HG02759 (cell line): Measurements from ENCODE around the gene PPP1R14B.

Experiments used
- ATAC-seq: cut with Tn5 transposase; IDR thresholded peaks from one replicate; pipeline ENCODE4 v1.9.1; 2021; ENCODE audit warnings: mild to moderate bottlenecking, moderate library complexity; ENCODE audit not compliant: unreplicated experiment

Gene PPP1R14B

GRCh38 chr11:64283092-64283491 lies 36.3 kb upstream of the PPP1R14B start:
- no peak for ATAC-seq

- ATAC-seq, result no peak
Measured at GRCh38 chr11:64281957-64282770, 35.4 kb upstream of the PPP1R14B start.

DNA sequence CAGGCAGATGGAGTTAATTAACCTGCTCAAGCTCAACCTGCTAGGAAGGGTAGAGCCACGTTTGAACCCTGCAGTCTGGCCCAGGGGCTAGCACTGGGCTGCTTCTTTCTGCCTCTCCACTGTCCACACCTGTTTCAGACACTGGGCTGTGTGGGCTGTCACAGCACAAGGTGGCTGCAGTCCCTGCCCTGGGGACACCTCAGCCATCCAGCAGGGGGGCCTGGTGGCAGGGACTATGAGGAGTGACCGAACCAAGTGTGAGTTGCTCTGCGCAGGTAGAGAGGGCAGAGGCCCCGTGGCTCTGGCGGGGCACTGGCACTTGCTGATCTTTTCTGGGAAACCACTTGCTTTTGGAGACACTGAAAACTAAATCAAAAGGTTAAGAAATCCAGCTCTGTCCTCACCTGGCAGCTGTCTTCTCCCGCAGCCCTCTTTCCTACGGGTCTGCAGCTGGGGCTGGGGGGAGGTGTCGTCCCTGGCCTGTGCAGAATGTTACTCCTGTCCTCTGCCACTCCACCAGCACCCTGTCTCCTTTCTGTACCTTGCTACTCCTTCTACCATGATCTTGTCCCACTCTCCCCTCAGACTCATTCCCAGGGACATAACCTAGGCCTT lies 31.9 kb upstream of the PPP1R14B start:
- no peak for ATAC-seq

DNA sequence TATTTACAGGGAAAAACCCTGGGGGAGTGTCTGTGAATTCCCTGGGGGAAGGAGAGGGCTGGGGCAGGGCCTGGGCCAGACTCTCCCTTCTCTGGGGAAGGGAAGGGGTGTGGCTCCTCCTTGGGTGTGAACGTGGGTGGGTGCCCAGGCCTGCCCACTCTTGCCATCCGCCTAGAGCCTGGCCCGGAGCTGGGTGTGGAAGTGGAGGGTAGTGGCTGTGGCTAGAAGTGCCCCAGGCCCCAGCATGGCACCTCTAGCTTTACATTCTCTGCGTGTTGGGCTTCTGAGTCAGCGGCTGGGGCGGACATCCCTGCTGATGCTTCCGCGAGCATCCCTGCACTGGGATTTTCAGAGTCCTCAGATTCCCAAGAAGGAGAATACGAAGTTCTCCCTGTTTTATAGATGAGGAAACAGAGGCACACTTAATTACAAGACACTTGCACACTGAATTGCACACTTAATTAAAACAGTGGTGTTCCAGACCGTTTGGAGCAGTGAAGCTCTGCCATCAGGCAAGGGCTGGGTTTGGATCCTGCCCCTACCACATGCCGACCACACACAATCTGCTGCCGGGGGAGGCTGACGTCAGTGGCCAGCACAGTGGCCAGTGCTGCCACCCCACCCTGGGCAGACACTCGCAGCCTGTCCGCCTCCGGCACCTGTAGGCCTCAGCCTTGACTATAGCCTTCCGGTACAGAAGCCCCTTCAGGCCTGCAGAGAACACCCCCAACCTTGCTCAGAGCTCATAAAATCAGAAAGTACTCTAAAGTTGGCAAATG lies 30.1 kb upstream of the PPP1R14B start:
- ATAC-seq, result no peak

DNA sequence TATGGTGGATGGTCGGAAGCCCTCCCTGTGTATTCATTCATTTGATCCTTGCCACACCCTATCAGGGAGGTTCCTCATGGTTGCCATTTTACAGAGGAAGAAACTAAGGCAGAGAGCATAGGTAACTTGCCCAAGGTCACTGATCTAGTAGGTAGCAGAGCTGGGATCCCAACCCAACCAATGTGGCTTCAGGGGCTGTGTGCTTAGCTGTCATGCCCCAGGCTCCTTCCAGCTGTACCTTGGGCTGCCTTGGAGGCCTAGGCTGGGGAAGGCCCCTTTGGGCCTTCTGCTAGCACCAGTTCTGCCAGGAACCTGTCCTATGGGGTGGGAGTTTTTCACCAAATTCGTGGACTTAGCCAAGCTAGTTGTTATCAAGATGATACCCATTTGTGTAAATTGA lies 29.1 kb upstream of the PPP1R14B start:
- no peak for ATAC-seq

DNA sequence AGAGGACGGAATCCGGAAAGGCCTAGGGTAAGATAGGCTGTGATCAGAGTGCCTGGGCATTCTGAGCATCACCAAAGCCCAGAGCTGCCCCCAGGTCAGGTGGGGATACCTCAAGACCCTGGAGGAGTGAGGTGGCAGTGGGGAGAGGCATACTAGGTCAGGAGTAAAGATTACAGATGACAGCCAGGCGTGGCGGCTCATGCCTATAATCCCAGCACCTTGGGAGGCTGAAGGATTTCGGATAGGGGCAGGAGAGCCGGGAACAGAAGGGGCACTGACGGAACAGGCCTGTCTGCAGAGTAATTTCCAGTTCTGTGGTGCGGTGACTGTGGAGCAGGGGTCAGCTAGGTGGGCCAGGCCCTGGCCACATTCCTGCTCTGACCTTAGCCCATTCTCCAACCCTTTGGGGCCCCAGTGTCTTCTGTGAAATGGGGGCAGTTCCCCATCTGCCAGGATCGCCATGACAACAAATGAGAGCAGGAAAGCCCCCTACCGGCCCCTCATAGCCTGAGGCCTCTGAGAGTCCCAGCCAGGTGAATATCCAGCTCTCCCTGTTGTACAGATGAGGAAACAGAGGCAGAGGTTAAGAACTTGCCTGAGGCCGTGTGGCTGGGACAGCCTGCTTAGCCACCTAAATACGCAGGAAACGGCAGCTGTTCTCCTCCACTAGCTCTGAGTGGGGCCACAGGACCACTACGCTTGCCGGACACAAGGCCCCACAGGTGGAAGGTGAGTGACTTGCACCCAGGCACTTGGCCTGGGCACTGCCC lies 28.5 kb upstream of the PPP1R14B start:
- ATAC-seq, result no peak

DNA sequence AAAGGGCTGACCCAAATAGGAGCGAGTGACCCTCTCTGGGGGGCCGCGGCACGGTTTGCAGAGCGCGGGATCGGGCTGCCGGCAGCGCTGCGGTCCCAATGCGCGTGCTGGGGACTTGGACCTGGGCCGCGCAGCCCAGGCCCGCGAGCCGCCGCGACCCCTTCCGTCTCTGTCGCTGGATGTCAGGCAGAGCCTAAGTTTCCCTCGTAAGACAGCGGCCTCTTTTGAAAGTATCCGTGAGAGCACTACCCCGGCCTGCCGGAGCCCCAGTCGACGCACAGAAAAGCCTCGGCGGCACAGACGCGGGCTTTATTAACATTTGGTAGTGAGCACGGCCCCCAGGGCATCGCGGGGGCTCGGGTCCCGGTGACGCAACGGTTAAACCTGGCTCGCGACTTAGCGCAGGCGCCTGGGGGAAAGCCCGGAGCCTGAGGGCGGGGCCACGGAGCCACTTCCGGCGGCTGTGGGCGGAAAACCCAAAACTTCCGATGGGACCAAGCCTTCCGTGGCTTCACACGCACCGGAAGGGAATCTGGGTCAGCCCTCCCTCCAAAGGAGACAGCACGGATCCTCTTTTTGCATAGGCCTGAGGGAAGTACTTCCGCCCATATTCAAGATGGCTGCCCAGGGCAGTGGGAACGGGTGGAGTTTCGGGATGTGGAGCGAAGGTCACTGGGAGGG lies 22.9 kb upstream of the PPP1R14B start:
- peak; percentile 72 for ATAC-seq

GRCh38 chr11:64268893-64269539 lies 22.3 kb upstream of the PPP1R14B start:
- peak; percentile 13 for ATAC-seq

GRCh38 chr11:64268025-64268892 lies 21.5 kb upstream of the PPP1R14B start:
- ATAC-seq, result no peak

GRCh38 chr11:64267207-64267945 lies 20.6 kb upstream of the PPP1R14B start:
- no peak for ATAC-seq

- ATAC-seq, result no peak
Measured at GRCh38 chr11:64266339-64266738, 19.6 kb upstream of the PPP1R14B start.

- no peak for ATAC-seq
Measured at GRCh38 chr11:64265176-64266160, 18.7 kb upstream of the PPP1R14B start.

DNA sequence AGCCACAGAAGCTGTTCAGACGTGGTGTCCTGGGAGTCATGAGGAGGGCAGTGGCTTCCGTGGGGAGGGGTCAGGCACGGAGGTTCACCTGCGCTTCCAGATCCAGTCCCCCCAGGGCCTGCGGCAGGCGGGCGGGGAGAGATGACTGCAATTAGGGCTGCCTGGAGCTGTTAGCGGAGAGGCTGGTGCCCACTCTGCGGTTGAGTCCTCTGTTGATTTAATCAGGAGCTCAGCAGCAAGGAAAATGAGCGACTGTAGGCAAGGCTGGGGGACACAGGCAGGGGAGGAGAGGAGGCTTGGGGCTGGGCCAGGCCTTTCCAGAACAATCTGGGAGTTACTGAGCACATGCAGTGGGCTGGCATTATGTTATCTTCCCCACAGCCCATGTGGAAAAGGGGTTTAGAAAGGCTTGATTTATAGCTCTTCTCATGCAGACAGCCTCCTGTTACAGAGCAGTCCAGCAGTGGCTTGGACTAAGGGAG lies 17.7 kb upstream of the PPP1R14B start:
- ATAC-seq, result no peak

DNA sequence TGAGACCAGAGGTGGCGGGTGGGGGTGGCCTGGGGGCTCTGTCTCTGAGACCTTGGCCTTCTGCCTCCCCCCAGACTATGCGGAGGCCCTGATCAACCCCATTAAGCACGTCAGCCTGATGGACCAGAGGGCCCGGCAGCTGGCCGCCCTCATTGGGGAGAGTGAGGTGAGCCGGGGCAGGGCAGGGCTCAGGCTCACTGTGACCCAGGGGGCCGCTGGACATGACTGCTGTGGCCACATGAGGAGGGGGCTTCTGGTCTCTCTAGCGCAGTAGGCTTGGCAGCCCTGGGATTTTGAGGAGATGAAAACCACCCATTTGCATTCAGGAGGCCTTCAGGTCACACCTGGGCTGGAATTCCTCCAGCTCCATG lies 17.2 kb upstream of the PPP1R14B start:
- ATAC-seq, result no peak

GRCh38 chr11:64263021-64263946 lies 16.5 kb upstream of the PPP1R14B start:
- no peak for ATAC-seq
